ELR (cell line): ENCODE measurements around the gene LIPM.
"Not testable (repeated sequence)": the region's sequence is repeated elsewhere in the genome, so short reads cannot be mapped to it uniquely, and the experiment has no call there.

ENCODE experiments used
- DNase-seq: peaks from one replicate; pipeline ENCODE4 v3.0.0-alpha.2; 2015; ENCODE audit warnings: low read depth

Gene LIPM

GRCh38 chr10:88800152-88801125, 2.1 kb upstream of the LIPM start:
- no peak for DNase-seq

- no peak for DNase-seq
Observed at GRCh38 chr10:88803641-88804040, 1.1 kb downstream of the LIPM start.

GRCh38 chr10:88804083-88804812, 1.7 kb downstream of the LIPM start:
- no peak for DNase-seq

- DNase-seq, result no peak
Observed at GRCh38 chr10:88805361-88805760, 2.8 kb downstream of the LIPM start.

GRCh38 chr10:88805924-88806323, 3.4 kb downstream of the LIPM start:
- DNase-seq, result no peak

GRCh38 chr10:88809621-88810020, 7.1 kb downstream of the LIPM start:
- DNase-seq, result no peak

GRCh38 chr10:88810196-88810961, 7.8 kb downstream of the LIPM start:
- DNase-seq, result peak; percentile 84

- DNase-seq, result no peak
Observed at GRCh38 chr10:88813200-88813599, 10.7 kb downstream of the LIPM start.

GRCh38 chr10:88819290-88819689, 16.8 kb downstream of the LIPM start:
- no peak for DNase-seq

- DNase-seq, result peak; percentile 12
Observed at GRCh38 chr10:88820748-88821401, 18.3 kb downstream of the LIPM start.

GRCh38 chr10:88826388-88826787, 23.9 kb downstream of the LIPM start:
- DNase-seq, result no peak

- DNase-seq, result no peak
Observed at GRCh38 chr10:88827671-88828070, 25.1 kb downstream of the LIPM start.

GRCh38 chr10:88828310-88828709, 25.8 kb downstream of the LIPM start:
- peak; percentile 23 for DNase-seq

- DNase-seq, result no peak
Observed at GRCh38 chr10:88830643-88831268, 28.2 kb downstream of the LIPM start.

GRCh38 chr10:88831709-88832108, 29.2 kb downstream of the LIPM start:
- no peak for DNase-seq

GRCh38 chr10:88832376-88832775, 29.8 kb downstream of the LIPM start:
- DNase-seq, result no peak

- DNase-seq, result no peak
Observed at GRCh38 chr10:88833156-88833555, 30.6 kb downstream of the LIPM start.

- DNase-seq, result no peak
Observed at GRCh38 chr10:88833723-88834122, 31.2 kb downstream of the LIPM start.

- DNase-seq, result peak; percentile 88
Observed at GRCh38 chr10:88835096-88835909, 32.8 kb downstream of the LIPM start.

GRCh38 chr10:88835910-88836221, 33.3 kb downstream of the LIPM start:
- no peak for DNase-seq

GRCh38 chr10:88837632-88838031, 35.1 kb downstream of the LIPM start:
- not testable (repeated sequence) for DNase-seq
